ENCODE results near the gene DCHS2. TPM values are rescaled to one million over a fixed set of nuclear protein-coding genes. Genes with fewer than 3 reads are reported as not detected.

The DCHS2 gene
- total and polyA plus RNA-seq, 2 of the 8 experiments (the other 6 are each of a cell fraction or from before 2014, with no cell fraction given) = 0.54 to 2.6 TPM

GRCh38 chr4:154384012-154384411, 107.6 kb downstream of the DCHS2 start:
- H3K79me1 ChIP-seq (ENCODE audit: low read depth, low read length) = no peaks in the 10 kb centered on the region
- no peak overlapping the region for H3K56ac ChIP-seq (replicated peaks; ENCODE audit: insufficient read length, low read depth, low read length)
- FAIRE-seq = no peak
- no peak overlapping the region for H3K4ac ChIP-seq (replicated peaks; ENCODE audit: insufficient read length, low read depth, low read length)
- no peak overlapping the region for H3K18ac ChIP-seq (ENCODE audit: extremely low read depth, low read length)
- no peak overlapping the region for H3K9ac ChIP-seq (replicated peaks in 1 of 4; ENCODE audit: extremely low read depth in 1 of 4, low read depth in 3 of 4, low read length in 3 of 4)
- no peak overlapping the region for H3K4me3 ChIP-seq (ENCODE audit: extremely low read depth in 1 of 4, insufficient read depth in 2 of 4, low read depth in 3 of 4, low read length in 4 of 4)
- H3K9me3 ChIP-seq (ENCODE audit: insufficient read depth in 2 of 2, low read depth in 1 of 2, low read length in 1 of 2) = no peaks in the 10 kb centered on the region
- ChIA-PET POLR2A (ENCODE audit: partially characterized antibody) (no interaction called here), CTCF (ENCODE audit: partially characterized antibody) (no interaction called here)
- H2BK15ac ChIP-seq (ENCODE audit: low read length) = no peak overlapping the region
- no peak overlapping the region for H3K23ac ChIP-seq (ENCODE audit: insufficient read length)
- no peak overlapping the region for H2BK12ac ChIP-seq (ENCODE audit: low read depth, low read length)
- no peaks in the 10 kb centered on the region; a peak in 1 of 7 replicates for H3K4me1 ChIP-seq (replicated peaks in 1 of 4; ENCODE audit: control insufficient read depth in 3 of 4, insufficient read depth in 4 of 4, low read length in 3 of 4)
- H3K27me3 ChIP-seq (replicated peaks in 1 of 4; ENCODE audit: control insufficient read depth in 3 of 4, extremely low read depth in 1 of 4, insufficient read depth in 3 of 4, low read length in 3 of 4) = no peaks in the 10 kb centered on the region
- TF ChIP-seq HDAC6 (IDR thresholded peaks at IDR 0.05; ENCODE audit: low read depth, low read length) (no peak), POU5F1 (IDR thresholded peaks at IDR 0.05; ENCODE audit: low read depth, low read length) (no peak), RFX5 (IDR thresholded peaks at IDR 0.05; ENCODE audit: borderline replicate concordance, low read depth, low read length) (no peak), TAF1 (IDR thresholded peaks at IDR 0.05; ENCODE audit: low read depth, low read length) (no peak), CEBPB (IDR thresholded peaks at IDR 0.05; ENCODE audit: low read depth, low read length) (no peak), SP2 (IDR thresholded peaks at IDR 0.05; ENCODE audit: low read length) (no peak), CREB1 (IDR thresholded peaks at IDR 0.05) (no peak), SUZ12 (IDR thresholded peaks at IDR 0.05; ENCODE audit: low read length) (no peak), RXRA (IDR thresholded peaks at IDR 0.05; ENCODE audit: insufficient read depth, low read depth, low read length) (no peak), POLR2AphosphoS5 (IDR thresholded peaks at IDR 0.05; ENCODE audit: low read depth, low read length) (no peak)
- H2BK120ac ChIP-seq (replicated peaks; ENCODE audit: low read depth, low read length) = no peak overlapping the region
- DNase-seq (ENCODE audit: low read depth in 1 of 2, low spot score in 2 of 2) = no peak
- H4K8ac ChIP-seq (ENCODE audit: extremely low read depth, insufficient read depth, low read length) = no peak overlapping the region
- H2AK5ac ChIP-seq (ENCODE audit: low read depth, low read length) = no peak overlapping the region
- no peak overlapping the region for H2AFZ ChIP-seq (ENCODE audit: low read length)
- H3K4me2 ChIP-seq (ENCODE audit: insufficient read depth in 1 of 2, low read depth in 2 of 2, low read length in 2 of 2) = no peak overlapping the region
- no peak overlapping the region for H2BK20ac ChIP-seq (ENCODE audit: low read length)
- no peaks in the 10 kb centered on the region for H4K20me1 ChIP-seq (replicated peaks in 1 of 2; ENCODE audit: control insufficient read depth in 1 of 2, insufficient read depth in 2 of 2, low read length in 2 of 2)
- no peak overlapping the region for H3K27ac ChIP-seq (ENCODE audit: low read depth, low read length)
- H3K79me2 ChIP-seq (ENCODE audit: control insufficient read depth in 1 of 2, insufficient read depth in 2 of 2, low read length in 2 of 2) = no peaks in the 10 kb centered on the region
- H4K91ac ChIP-seq (replicated peaks; ENCODE audit: insufficient read length, low read length) = no peak overlapping the region
- H4K5ac ChIP-seq (ENCODE audit: insufficient read length, low read depth, low read length) = no peak overlapping the region
- 87% methylated on average over 4 of the region's 4 CpGs; no CpG with 5 or more reads in 1 of the 2 experiments for WGBS, 2 experiments (ENCODE audit: extremely low coverage in 1 of 2, insufficient coverage in 1 of 2, insufficient read length in 1 of 2, insufficient replicate concordance in 2 of 2, low coverage in 1 of 2, low lambda C conversion rate in 2 of 2, missing lambda C conversion rate in 1 of 2)
- H2BK5ac ChIP-seq (ENCODE audit: low read depth, low read length) = no peak overlapping the region
- H3K36me3 ChIP-seq (ENCODE audit: control insufficient read depth in 2 of 4, insufficient read depth in 4 of 4, low read length in 3 of 4) = no peaks in the 10 kb centered on the region
- H3K23me2 ChIP-seq (ENCODE audit: low read depth, low read length) = no peaks in the 10 kb centered on the region
- H3K14ac ChIP-seq (ENCODE audit: insufficient read length) = no peak overlapping the region

Measured in H1 (cell line).